K562 (cell line): Measurements from ENCODE around the gene SLC34A3. TPM values are rescaled to one million over a fixed set of nuclear protein-coding genes. Genes with fewer than 3 reads are reported as not detected.
A peak's percentile ranks its signal among the peaks of the same experiment; 100 is the strongest.

Experiments
- ARID1B ChIP-seq: fragments of 450-650 bp; IDR thresholded peaks from 2 replicates; pipeline ENCODE4 v1.6.1; 2016; ENCODE audit warnings: antibody characterized with exemption, mild to moderate bottlenecking, inconsistent platforms
- ATF6 ChIP-seq: sonication (generic); formaldehyde crosslinking; IDR thresholded peaks from 2 replicates; pipeline ENCODE4 v1.4.0; 2020; ENCODE audit warnings: mild to moderate bottlenecking, missing genetic modification reagents
- BHLHE40 ChIP-seq: IDR thresholded peaks from 2 replicates; pipeline ENCODE4 v1.6.1; 2011; ENCODE audit warnings: low read length, improper control_type of control experiment
- BRD4 ChIP-seq: fragments of 200-600 bp; sonication (generic); IDR thresholded peaks from 2 replicates; pipeline ENCODE4 v1.6.1; 2017; ENCODE audit warnings: inconsistent platforms
- CLOCK ChIP-seq: fragments of 250-450 bp; sonication (Bioruptor Pico); IDR thresholded peaks from 2 replicates; pipeline ENCODE4 v1.4.0; 2020; ENCODE audit warnings: mild to moderate bottlenecking, moderate library complexity, borderline replicate concordance
- CSDE1 ChIP-seq, 2 experiments: fragments of 450-650 bp; IDR thresholded peaks; 2 replicates each; pipeline ENCODE4 v1.6.1; 2016; ENCODE audit warnings: mild to moderate bottlenecking in 1 of 2
- DPF2 ChIP-seq: fragments of 450-650 bp; IDR thresholded peaks from 2 replicates; pipeline ENCODE4 v1.6.1; 2016
- EP300 ChIP-seq: IDR thresholded peaks from 2 replicates; pipeline ENCODE4 v1.6.1; 2012; ENCODE audit warnings: low read length, improper control_type of control experiment
- GABPB1 ChIP-seq: sonication (generic); formaldehyde crosslinking; IDR thresholded peaks from 2 replicates; pipeline ENCODE4 v1.8.0; 2022; ENCODE audit warnings: mild to moderate bottlenecking, missing genetic modification reagents
- HNRNPK ChIP-seq: fragments of 200-400 bp; formaldehyde crosslinking; IDR thresholded peaks from one replicate; pipeline ENCODE4 v1.6.1; 2018; ENCODE audit warnings: mild to moderate bottlenecking, low read depth, low read length; ENCODE audit not compliant: poor library complexity, severe bottlenecking
- RFX7 ChIP-seq: fragments of 250-450 bp; sonication (Bioruptor Pico); IDR thresholded peaks from 2 replicates; pipeline ENCODE4 v1.5.1; 2021; ENCODE audit warnings: mild to moderate bottlenecking
- SAFB ChIP-seq: fragments of 200-400 bp; formaldehyde crosslinking; IDR thresholded peaks from 2 replicates; pipeline ENCODE4 v1.6.1; 2017; ENCODE audit warnings: low read depth, low read length, borderline replicate concordance
- SIRT6 ChIP-seq: IDR thresholded peaks from one replicate; pipeline ENCODE4 v1.6.1; 2012; ENCODE audit warnings: low read depth, mild to moderate bottlenecking, control low read depth, inconsistent platforms, low read length, moderate library complexity
- STAT5A ChIP-seq: IDR thresholded peaks from 2 replicates; pipeline ENCODE4 v1.6.1; 2012; ENCODE audit warnings: low read length, inconsistent platforms, borderline replicate concordance
- STAT5B ChIP-seq: fragments of 250-450 bp; sonication (Bioruptor Pico); IDR thresholded peaks from 2 replicates; pipeline ENCODE4 v1.8.0; 2021; ENCODE audit warnings: mild to moderate bottlenecking, inconsistent platforms
- TCF3 ChIP-seq: sonication (generic); formaldehyde crosslinking; IDR thresholded peaks from 2 replicates; pipeline ENCODE4 v1.4.0; 2020; ENCODE audit warnings: mild to moderate bottlenecking, missing genetic modification reagents
- TCF7 ChIP-seq: sonication (generic); IDR thresholded peaks from 2 replicates; pipeline ENCODE4 v1.6.1; 2016; ENCODE audit warnings: antibody characterized with exemption, borderline replicate concordance
- TEAD2 ChIP-seq: fragments of 450-650 bp; IDR thresholded peaks from 2 replicates; pipeline ENCODE4 v1.6.1; 2016; ENCODE audit warnings: missing genetic modification characterization, control low read depth, missing compliant biosample characterization
- THRB ChIP-seq: fragments of 450-650 bp; formaldehyde crosslinking; conservative IDR thresholded peaks from 2 replicates; pipeline ENCODE4 v1.4.0; 2022; ENCODE audit warnings: mild to moderate bottlenecking, missing genetic modification characterization
- ZBTB17 ChIP-seq: fragments of 450-650 bp; formaldehyde crosslinking; IDR thresholded peaks from 2 replicates; pipeline ENCODE4 v1.4.0; 2020; ENCODE audit warnings: mild to moderate bottlenecking
- ZBTB7A ChIP-seq: IDR thresholded peaks from 2 replicates; pipeline ENCODE4 v1.6.1; 2011; ENCODE audit warnings: low read depth, mild to moderate bottlenecking, low read length, moderate library complexity, borderline replicate concordance; ENCODE audit not compliant: control insufficient read depth
- ZNF140 ChIP-seq: fragments of 250-450 bp; sonication (Bioruptor Pico); IDR thresholded peaks from 2 replicates; pipeline ENCODE4 v1.8.0; 2021; ENCODE audit warnings: moderate library complexity, mild to moderate bottlenecking, inconsistent platforms
- ZNF146 ChIP-seq: IDR thresholded peaks from one replicate; pipeline ENCODE4 v1.6.1; 2018; ENCODE audit warnings: missing compliant biosample characterization; ENCODE audit not compliant: unreplicated experiment
- ZNF217 ChIP-seq: sonication (generic); formaldehyde crosslinking; IDR thresholded peaks from 2 replicates; pipeline ENCODE4 v1.8.0; 2022; ENCODE audit warnings: mild to moderate bottlenecking, missing genetic modification reagents
- polyA plus RNA-seq, 8 experiments: library from polyadenylated mRNA; depleted of rRNA in 4 of 8; stranded (reverse) in 5 of 8; unstranded in 3 of 8; fragments of >200 nt; fragmentation: Nextera tagmentation in 2 of 8; fragmentation: Illumina TruSeq in 1 of 8; extraction: Ambion mirVana in 2 of 8; extraction: Trizol in 1 of 8; gene quantifications; 2 replicates each; pipeline versions ENCODE4 v1.2.1 to v1.2.3, GENCODE V29; 2011 to 2014; ENCODE audit warnings: inconsistent platforms in 1 of 8, missing spikeins in 1 of 8
- total RNA-seq, 7 experiments: library from RNA; depleted of rRNA in 6 of 7; stranded (reverse); fragments of >200 nt in 6 of 7; fragmentation: Illumina TruSeq in 2 of 7; extraction: Trizol in 2 of 7; gene quantifications; 2 replicates each; pipeline versions ENCODE4 v1.2.1 to v1.2.3, GENCODE V29; 2011 to 2021; ENCODE audit warnings: low replicate concordance in 1 of 7

SLC34A3 gene
- total and polyA plus RNA-seq, 9 of the 15 experiments (the other 6 are each of a cell fraction or from before 2014, with no cell fraction given) = not detected

GRCh38 chr9:137188490-137189296, 42.0 kb upstream of the SLC34A3 start, which contains the start of the genes ANAPC2 and SSNA1 (continued):
- TF ChIP-seq EP300 (peak; percentile 52), ZBTB17 (CRISPR knock-in tag) (peak; percentile 46; the same call in 1 of the 2 replicates), CSDE1 (IDR thresholded peaks at IDR 0.05) (peak in 1 of 2 experiments; percentile 98; a peak in 1 of 4 replicates), TCF3 (peak; percentile 35), STAT5B (CRISPR knock-in tag) (no peak), ZBTB7A (peak; percentile 74; the same call in 1 of the 2 replicates), SIRT6 (no peak), ARID1B (peak; percentile 32; the same call in 1 of the 2 replicates), ZNF140 (CRISPR knock-in tag) (no peak), THRB (CRISPR knock-in tag) (no peak), BHLHE40 (peak; percentile 93), SAFB (no peak), CLOCK (CRISPR knock-in tag) (no peak), STAT5A (no peak), ZNF217 (CRISPR knock-in tag) (no peak), HNRNPK (no peak), BRD4 (no peak; the same call in 1 of the 2 replicates), ATF6 (CRISPR knock-in tag) (no peak), TEAD2 (tag) (no peak), RFX7 (CRISPR knock-in tag) (no peak), DPF2 (peak; percentile 49; the same call in 1 of the 2 replicates), TCF7 (no peak; the same call in 1 of the 2 replicates), GABPB1 (CRISPR knock-in tag) (peak; percentile 89), ZNF146 (CRISPR knock-in tag) (no peak)
